K562 (cell line): ENCODE results near the gene FGGY. TPM values are rescaled to one million over a fixed set of nuclear protein-coding genes. Genes with fewer than 3 reads are reported as not detected.

ENCODE experiments used
- ATAC-seq: fragments of 200-7000 bp; cut with Tn5 transposase; 3 replicates; pipeline ENCODE4 v1.9.1; 2020; ENCODE audit warnings: moderate library complexity
- BruUV-seq: library from RNA; stranded (reverse); fragments of 400-500 nt; replicated peaks from 2 replicates; lab custom pipeline; 2021; lab: Mats Ljungman, UMichigan
- CTCF ChIA-PET: fragments of 300-600 bp; formaldehyde crosslinking; extraction: SDS; loops from one replicate; lab custom pipeline; 2021; ENCODE audit warnings: low intra/inter-chr PET ratio; lab: Yijun Ruan, JAX
- POLR2A ChIA-PET: fragments of 300-600, 350-650 bp; sonication (Branson Sonifier 250); formaldehyde crosslinking; extraction: SDS; loops from one replicate; lab custom pipeline; 2021; ENCODE audit warnings: antibody characterized with exemption, inconsistent platforms; lab: Yijun Ruan, JAX
- DNase-seq, 4 experiments: peaks; one replicate each; pipeline versions ENCODE4 v3.0.0 to v3.0.0-alpha.2; 2011 to 2018; ENCODE audit warnings: low spot score in 3 of 4, mixed read lengths in 3 of 4; ENCODE audit errors: extremely low read depth in 1 of 4
- FAIRE-seq: peaks from 2 replicates; lab custom pipeline; 2011; peaks lifted over from hg19 to GRCh38; lab: Jason Lieb, UNC
- H2AFZ ChIP-seq: 2 replicates; pipeline ENCODE4 v1.6.0; 2011; ENCODE audit warnings: low read depth, low read length, control low read depth, inconsistent platforms
- H3K27ac ChIP-seq: fragments of 200-600 bp; 3 replicates; pipeline ENCODE4 v1.8.0; 2011; ENCODE audit warnings: low read depth, mild to moderate bottlenecking, control low read depth, inconsistent platforms, low read length, moderate library complexity, mixed read lengths; ENCODE audit errors: extremely low read depth
- H3K27me3 ChIP-seq, 2 experiments: fragments of 300-600 bp in 1 of 2; 2 replicates in 1 of 2; 3 replicates in 1 of 2; pipeline versions ENCODE4 v1.6.0 to v1.8.0; 2011; ENCODE audit warnings: inconsistent platforms in 2 of 2, low read length in 2 of 2, mild to moderate bottlenecking in 1 of 2, mixed read lengths in 1 of 2, moderate library complexity in 1 of 2; ENCODE audit not compliant: control insufficient read depth in 2 of 2, insufficient read depth in 2 of 2
- H3K36me3 ChIP-seq: fragments of 300-600 bp; 3 replicates; pipeline ENCODE4 v1.8.0; 2011; ENCODE audit warnings: mild to moderate bottlenecking, low read length, inconsistent platforms; ENCODE audit not compliant: control insufficient read depth, insufficient read depth
- H3K4me1 ChIP-seq, 2 experiments: fragments of 200-600 bp in 1 of 2; replicated peaks in 1 of 2; 2 replicates in 1 of 2; 3 replicates in 1 of 2; pipeline versions ENCODE4 v1.5.1 to v1.8.0; 2011; ENCODE audit warnings: inconsistent platforms in 2 of 2, low read length in 2 of 2, mild to moderate bottlenecking in 1 of 2, mixed read lengths in 1 of 2, moderate library complexity in 1 of 2; ENCODE audit not compliant: control insufficient read depth in 2 of 2, insufficient read depth in 2 of 2
- H3K4me2 ChIP-seq: 2 replicates; pipeline ENCODE4 v1.6.1; 2011; ENCODE audit warnings: low read length, control low read depth, inconsistent platforms, mixed read lengths; ENCODE audit not compliant: insufficient read depth
- H3K4me3 ChIP-seq: fragments of 200-600 bp; sonication (generic), shearing (Covaris generic); 2 replicates; pipeline ENCODE4 v1.5.1; 2016; ENCODE audit warnings: control low read depth, inconsistent platforms
- H3K79me2 ChIP-seq: fragments of 200-600 bp; 3 replicates; pipeline ENCODE4 v1.8.0; 2011; ENCODE audit warnings: low read length, inconsistent platforms; ENCODE audit not compliant: control insufficient read depth, insufficient read depth
- H3K9ac ChIP-seq, 2 experiments: 2 replicates each; pipeline versions ENCODE4 v1.6.0 to v1.6.1; 2011; ENCODE audit warnings: low read depth in 2 of 2, low read length in 2 of 2, control low read depth in 1 of 2, inconsistent platforms in 1 of 2, mild to moderate bottlenecking in 1 of 2, mixed read lengths in 1 of 2; ENCODE audit not compliant: insufficient read depth in 1 of 2
- H3K9me1 ChIP-seq: one replicate; pipeline ENCODE4 v1.6.0; 2011; ENCODE audit warnings: inconsistent platforms, mild to moderate bottlenecking, low read length, moderate library complexity; ENCODE audit not compliant: control insufficient read depth, insufficient read depth
- H3K9me3 ChIP-seq: replicated peaks from 2 replicates; pipeline ENCODE4 v1.5.1; 2011; ENCODE audit warnings: low read depth, low read length, inconsistent platforms; ENCODE audit not compliant: control insufficient read depth, insufficient read depth
- H4K20me1 ChIP-seq: replicated peaks from 2 replicates; pipeline ENCODE4 v1.6.1; 2011; ENCODE audit warnings: low read length, inconsistent platforms, mixed read lengths; ENCODE audit not compliant: control insufficient read depth, insufficient read depth
- CSDE1 ChIP-seq, 2 experiments: fragments of 450-650 bp; IDR thresholded peaks; 2 replicates each; pipeline ENCODE4 v1.6.1; 2016; ENCODE audit warnings: mild to moderate bottlenecking in 1 of 2
- HDAC1 ChIP-seq, 2 experiments: fragments of 450-650 bp; IDR thresholded peaks; 2 replicates each; pipeline ENCODE4 v1.6.1; 2016 to 2017; ENCODE audit warnings: inconsistent platforms in 1 of 2, mild to moderate bottlenecking in 1 of 2, moderate library complexity in 1 of 2
- TFAM ChIP-seq: fragments of 250-450 bp; sonication (Bioruptor Pico); conservative IDR thresholded peaks from 2 replicates; pipeline ENCODE4 v1.5.0; 2021; ENCODE audit warnings: mild to moderate bottlenecking, moderate library complexity
- WGBS: fragments of 100-300 bp; shearing (Covaris generic); methylation state at CpG from one replicate; pipeline ENCODE4 v1.1.6; 2016; ENCODE audit warnings: low coverage, mixed read lengths; ENCODE audit not compliant: insufficient coverage; ENCODE audit errors: missing lambda C conversion rate; 5-methylcytosine and 5-hydroxymethylcytosine counted together
- in situ Hi-C: fragments of 300-500 bp; cut with MboI; formaldehyde crosslinking; loops from 4 replicates; pipeline ENCODE4 v1.15.0; 2018; ENCODE audit warnings: inconsistent platforms, mixed read lengths
- intact Hi-C: fragments of 100-400 bp; cut with micrococcal nuclease; formaldehyde crosslinking; loops from 2 replicates; pipeline ENCODE4 v1.14.2; 2022
- polyA plus RNA-seq, 8 experiments: library from polyadenylated mRNA; depleted of rRNA in 4 of 8; stranded (reverse) in 5 of 8; unstranded in 3 of 8; fragments of >200 nt; fragmentation: Nextera tagmentation in 2 of 8; fragmentation: Illumina TruSeq in 1 of 8; extraction: Ambion mirVana in 2 of 8; extraction: Trizol in 1 of 8; gene quantifications; 2 replicates each; pipeline versions ENCODE4 v1.2.1 to v1.2.3, GENCODE V29; 2011 to 2014; ENCODE audit warnings: inconsistent platforms in 1 of 8, missing spikeins in 1 of 8
- total RNA-seq, 7 experiments: library from RNA; depleted of rRNA in 6 of 7; stranded (reverse); fragments of >200 nt in 6 of 7; fragmentation: Illumina TruSeq in 2 of 7; extraction: Trizol in 2 of 7; gene quantifications; 2 replicates each; pipeline versions ENCODE4 v1.2.1 to v1.2.3, GENCODE V29; 2011 to 2021; ENCODE audit warnings: low replicate concordance in 1 of 7
- TF ChIP-seq, protein P1 (sequence below): fragments of 150-350 bp; conservative IDR thresholded peaks from 2 replicates; pipeline ENCODE4 v1.6.1; 2014; ENCODE audit warnings: low read length
- TF ChIP-seq, protein P2 (sequence below): IDR thresholded peaks from 2 replicates; pipeline ENCODE4 v1.6.1; 2011; ENCODE audit not compliant: insufficient read length; ENCODE audit errors: extremely low read depth
- TF ChIP-seq, protein P3 (sequence below): fragments of 450-650 bp; IDR thresholded peaks from 2 replicates; pipeline ENCODE4 v1.6.1; 2018; ENCODE audit not compliant: partially characterized antibody
- TF ChIP-seq, protein P4 (sequence below): fragments of 450-650 bp; formaldehyde crosslinking; IDR thresholded peaks from 2 replicates; pipeline ENCODE4 v1.4.0; 2020; ENCODE audit warnings: mild to moderate bottlenecking, moderate library complexity

Gene FGGY
- total and polyA plus RNA-seq, 9 of the 15 experiments (the other 6 are each of a cell fraction or from before 2014, with no cell fraction given) = 9.7 to 19.2 (median 12.6) TPM

DNA sequence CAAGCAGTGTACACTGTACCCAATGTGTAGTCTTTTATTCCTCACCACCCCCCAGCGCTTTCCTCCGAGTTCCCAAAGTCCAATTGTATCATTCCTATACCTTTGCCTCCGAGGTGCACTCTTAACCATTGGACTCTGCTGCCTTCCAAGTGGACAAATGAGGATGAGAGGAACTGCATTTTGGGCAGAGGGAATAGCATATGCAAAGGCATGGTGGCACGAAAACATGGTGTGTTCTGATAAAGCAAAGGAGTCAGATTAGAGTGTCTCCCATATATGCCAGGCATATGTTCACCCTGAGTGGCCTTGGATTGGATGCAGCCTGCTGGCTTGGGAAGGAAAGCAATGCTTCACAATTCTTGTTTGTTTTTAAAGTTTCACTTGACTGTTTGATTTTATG is 25.5 kb downstream of the FGGY start:
- TF ChIP-seq, protein P1, sequence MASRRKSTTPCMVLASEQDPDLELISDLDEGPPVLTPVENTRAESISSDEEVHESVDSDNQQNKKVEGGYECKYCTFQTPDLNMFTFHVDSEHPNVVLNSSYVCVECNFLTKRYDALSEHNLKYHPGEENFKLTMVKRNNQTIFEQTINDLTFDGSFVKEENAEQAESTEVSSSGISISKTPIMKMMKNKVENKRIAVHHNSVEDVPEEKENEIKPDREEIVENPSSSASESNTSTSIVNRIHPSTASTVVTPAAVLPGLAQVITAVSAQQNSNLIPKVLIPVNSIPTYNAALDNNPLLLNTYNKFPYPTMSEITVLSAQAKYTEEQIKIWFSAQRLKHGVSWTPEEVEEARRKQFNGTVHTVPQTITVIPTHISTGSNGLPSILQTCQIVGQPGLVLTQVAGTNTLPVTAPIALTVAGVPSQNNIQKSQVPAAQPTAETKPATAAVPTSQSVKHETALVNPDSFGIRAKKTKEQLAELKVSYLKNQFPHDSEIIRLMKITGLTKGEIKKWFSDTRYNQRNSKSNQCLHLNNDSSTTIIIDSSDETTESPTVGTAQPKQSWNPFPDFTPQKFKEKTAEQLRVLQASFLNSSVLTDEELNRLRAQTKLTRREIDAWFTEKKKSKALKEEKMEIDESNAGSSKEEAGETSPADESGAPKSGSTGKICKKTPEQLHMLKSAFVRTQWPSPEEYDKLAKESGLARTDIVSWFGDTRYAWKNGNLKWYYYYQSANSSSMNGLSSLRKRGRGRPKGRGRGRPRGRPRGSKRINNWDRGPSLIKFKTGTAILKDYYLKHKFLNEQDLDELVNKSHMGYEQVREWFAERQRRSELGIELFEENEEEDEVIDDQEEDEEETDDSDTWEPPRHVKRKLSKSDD = no peak
- TF ChIP-seq, protein P2, sequence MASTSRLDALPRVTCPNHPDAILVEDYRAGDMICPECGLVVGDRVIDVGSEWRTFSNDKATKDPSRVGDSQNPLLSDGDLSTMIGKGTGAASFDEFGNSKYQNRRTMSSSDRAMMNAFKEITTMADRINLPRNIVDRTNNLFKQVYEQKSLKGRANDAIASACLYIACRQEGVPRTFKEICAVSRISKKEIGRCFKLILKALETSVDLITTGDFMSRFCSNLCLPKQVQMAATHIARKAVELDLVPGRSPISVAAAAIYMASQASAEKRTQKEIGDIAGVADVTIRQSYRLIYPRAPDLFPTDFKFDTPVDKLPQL = no peak
- no peak for TF ChIP-seq CSDE1 (IDR thresholded peaks at IDR 0.05)
- TF ChIP-seq, protein P3, sequence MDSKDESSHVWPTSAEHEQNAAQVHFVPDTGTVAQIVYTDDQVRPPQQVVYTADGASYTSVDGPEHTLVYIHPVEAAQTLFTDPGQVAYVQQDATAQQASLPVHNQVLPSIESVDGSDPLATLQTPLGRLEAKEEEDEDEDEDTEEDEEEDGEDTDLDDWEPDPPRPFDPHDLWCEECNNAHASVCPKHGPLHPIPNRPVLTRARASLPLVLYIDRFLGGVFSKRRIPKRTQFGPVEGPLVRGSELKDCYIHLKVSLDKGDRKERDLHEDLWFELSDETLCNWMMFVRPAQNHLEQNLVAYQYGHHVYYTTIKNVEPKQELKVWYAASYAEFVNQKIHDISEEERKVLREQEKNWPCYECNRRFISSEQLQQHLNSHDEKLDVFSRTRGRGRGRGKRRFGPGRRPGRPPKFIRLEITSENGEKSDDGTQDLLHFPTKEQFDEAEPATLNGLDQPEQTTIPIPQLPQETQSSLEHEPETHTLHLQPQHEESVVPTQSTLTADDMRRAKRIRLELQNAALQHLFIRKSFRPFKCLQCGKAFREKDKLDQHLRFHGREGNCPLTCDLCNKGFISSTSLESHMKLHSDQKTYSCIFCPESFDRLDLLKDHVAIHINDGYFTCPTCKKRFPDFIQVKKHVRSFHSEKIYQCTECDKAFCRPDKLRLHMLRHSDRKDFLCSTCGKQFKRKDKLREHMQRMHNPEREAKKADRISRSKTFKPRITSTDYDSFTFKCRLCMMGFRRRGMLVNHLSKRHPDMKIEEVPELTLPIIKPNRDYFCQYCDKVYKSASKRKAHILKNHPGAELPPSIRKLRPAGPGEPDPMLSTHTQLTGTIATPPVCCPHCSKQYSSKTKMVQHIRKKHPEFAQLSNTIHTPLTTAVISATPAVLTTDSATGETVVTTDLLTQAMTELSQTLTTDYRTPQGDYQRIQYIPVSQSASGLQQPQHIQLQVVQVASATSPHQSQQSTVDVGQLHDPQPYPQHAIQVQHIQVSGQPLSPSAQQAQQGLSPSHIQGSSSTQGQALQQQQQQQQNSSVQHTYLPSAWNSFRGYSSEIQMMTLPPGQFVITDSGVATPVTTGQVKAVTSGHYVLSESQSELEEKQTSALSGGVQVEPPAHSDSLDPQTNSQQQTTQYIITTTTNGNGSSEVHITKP = no peak
- TF ChIP-seq, protein P4, sequence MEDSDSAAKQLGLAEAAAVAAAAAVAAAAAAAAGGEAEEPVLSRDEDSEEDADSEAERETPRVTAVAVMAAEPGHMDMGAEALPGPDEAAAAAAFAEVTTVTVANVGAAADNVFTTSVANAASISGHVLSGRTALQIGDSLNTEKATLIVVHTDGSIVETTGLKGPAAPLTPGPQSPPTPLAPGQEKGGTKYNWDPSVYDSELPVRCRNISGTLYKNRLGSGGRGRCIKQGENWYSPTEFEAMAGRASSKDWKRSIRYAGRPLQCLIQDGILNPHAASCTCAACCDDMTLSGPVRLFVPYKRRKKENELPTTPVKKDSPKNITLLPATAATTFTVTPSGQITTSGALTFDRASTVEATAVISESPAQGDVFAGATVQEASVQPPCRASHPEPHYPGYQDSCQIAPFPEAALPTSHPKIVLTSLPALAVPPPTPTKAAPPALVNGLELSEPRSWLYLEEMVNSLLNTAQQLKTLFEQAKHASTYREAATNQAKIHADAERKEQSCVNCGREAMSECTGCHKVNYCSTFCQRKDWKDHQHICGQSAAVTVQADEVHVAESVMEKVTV (CRISPR knock-in tag) = no peak
- TF ChIP-seq HDAC1 (IDR thresholded peaks at IDR 0.05) = no peak
- TF ChIP-seq TFAM (CRISPR knock-in tag) = no peak
- TF ChIP-seq, all 486 proteins: peak for 0
- Histone ChIP-seq H3K4me2 (no peak overlapping the region), H2AFZ (no peak overlapping the region), H3K27ac (no peak overlapping the region), H4K20me1 (no peaks in the 10 kb centered on the region), H3K4me3 (no peak overlapping the region), H3K79me2 (no peaks in the 10 kb centered on the region), H3K36me3 (no peaks in the 10 kb centered on the region), H3K9me1 (no peaks in the 10 kb centered on the region), H3K9me3 (no peaks in the 10 kb centered on the region), H3K4me1 (no peaks in the 10 kb centered on the region), H3K27me3 (peaks cover 0 to 6% of the 10 kb centered on the region in 2 experiments; a peak in 2 of 5 replicates), H3K9ac (no peak overlapping the region)
- ChIA-PET CTCF (no interaction called here), POLR2A (no interaction called here)
- no peak for ATAC-seq
- no peak for FAIRE-seq
- in situ Hi-C loops = no loop called here
- DNase-seq = no peak
- BruUV-seq = no TSS peak
- intact Hi-C loops = no loop called here
- WGBS = 9% methylated on average over 3 of the region's 4 CpGs
